OCI-LY3 (cell line): ENCODE data around the gene CASP4.

Experiments
- EZH2phosphoT487 ChIP-seq: fragments of 200-600 bp; shearing (Covaris generic); IDR thresholded peaks from 2 replicates; pipeline ENCODE4 v1.6.1; 2018; ENCODE audit warnings: antibody characterized with exemption, mixed run types, low read depth
- TF ChIP-seq, protein P1 (sequence below): fragments of 200-600, 300-600 bp; sonication (generic); IDR thresholded peaks from 2 replicates; pipeline ENCODE4 v1.5.1; 2014; ENCODE audit warnings: antibody characterized with exemption, low read length, low read depth

DNA sequence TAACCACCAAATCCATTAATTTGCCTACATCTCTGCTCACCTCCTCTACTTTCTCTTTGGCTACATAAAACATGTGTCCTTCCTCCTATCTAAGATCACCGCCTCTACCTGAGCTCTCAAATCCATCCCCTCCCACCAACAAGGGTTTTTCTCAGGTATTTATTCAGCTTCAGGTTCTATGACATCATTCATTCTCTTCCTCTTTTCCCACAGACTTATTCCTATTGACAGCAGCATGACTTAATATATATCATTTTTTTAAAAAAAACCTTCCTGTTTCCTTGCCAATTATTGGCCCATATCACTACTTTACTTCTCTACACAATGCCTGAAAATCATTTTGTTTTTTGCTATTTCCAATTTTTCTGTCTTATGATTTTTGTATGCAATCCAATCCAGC lies 74.5 kb downstream of the CASP4 start:
- TF ChIP-seq, protein P1, sequence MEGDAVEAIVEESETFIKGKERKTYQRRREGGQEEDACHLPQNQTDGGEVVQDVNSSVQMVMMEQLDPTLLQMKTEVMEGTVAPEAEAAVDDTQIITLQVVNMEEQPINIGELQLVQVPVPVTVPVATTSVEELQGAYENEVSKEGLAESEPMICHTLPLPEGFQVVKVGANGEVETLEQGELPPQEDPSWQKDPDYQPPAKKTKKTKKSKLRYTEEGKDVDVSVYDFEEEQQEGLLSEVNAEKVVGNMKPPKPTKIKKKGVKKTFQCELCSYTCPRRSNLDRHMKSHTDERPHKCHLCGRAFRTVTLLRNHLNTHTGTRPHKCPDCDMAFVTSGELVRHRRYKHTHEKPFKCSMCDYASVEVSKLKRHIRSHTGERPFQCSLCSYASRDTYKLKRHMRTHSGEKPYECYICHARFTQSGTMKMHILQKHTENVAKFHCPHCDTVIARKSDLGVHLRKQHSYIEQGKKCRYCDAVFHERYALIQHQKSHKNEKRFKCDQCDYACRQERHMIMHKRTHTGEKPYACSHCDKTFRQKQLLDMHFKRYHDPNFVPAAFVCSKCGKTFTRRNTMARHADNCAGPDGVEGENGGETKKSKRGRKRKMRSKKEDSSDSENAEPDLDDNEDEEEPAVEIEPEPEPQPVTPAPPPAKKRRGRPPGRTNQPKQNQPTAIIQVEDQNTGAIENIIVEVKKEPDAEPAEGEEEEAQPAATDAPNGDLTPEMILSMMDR = no peak
- no peak for TF ChIP-seq EZH2phosphoT487
